Small intestine (tissue), 7 donors: ENCODE results near the gene FARS2. TPM values are rescaled to one million over a fixed set of nuclear protein-coding genes. Genes with fewer than 3 reads are reported as not detected.
"Not testable (repeated sequence)": the region's sequence is repeated elsewhere in the genome, so short reads cannot be mapped to it uniquely, and the experiment has no call there.

Experiments used
- DNase-seq, 2 donors: peaks; one replicate each; pipeline versions ENCODE4 v3.0.0 to v3.0.0-alpha.2; 2013
- FAIRE-seq: peaks from 2 replicates; lab custom pipeline; 2012; peaks lifted over from hg19 to GRCh38; lab: Jason Lieb, UNC
- H3K27ac ChIP-seq, 3 donors: one replicate each; pipeline ENCODE4 v1.5.1; 2013; ENCODE audit warnings: low read length in 2 of 3, mild to moderate bottlenecking in 2 of 3, control low read depth in 1 of 3, inconsistent platforms in 1 of 3, low read depth in 1 of 3, moderate library complexity in 1 of 3
- H3K27me3 ChIP-seq, 3 donors: one replicate each; pipeline ENCODE4 v1.6.1; 2013; ENCODE audit warnings: low read length in 3 of 3, inconsistent platforms in 1 of 3; ENCODE audit not compliant: control insufficient read depth in 3 of 3, insufficient read depth in 3 of 3
- H3K36me3 ChIP-seq, 3 donors: one replicate each; pipeline ENCODE4 v1.6.1; 2013; ENCODE audit warnings: low read length in 3 of 3, inconsistent platforms in 1 of 3, low read depth in 1 of 3, mild to moderate bottlenecking in 1 of 3, moderate library complexity in 1 of 3; ENCODE audit not compliant: control insufficient read depth in 3 of 3, insufficient read depth in 2 of 3
- H3K4me1 ChIP-seq, 3 donors: one replicate each; pipeline ENCODE4 v1.6.1; 2013; ENCODE audit warnings: low read length in 2 of 3, inconsistent platforms in 1 of 3, low read depth in 1 of 3, mild to moderate bottlenecking in 1 of 3, moderate library complexity in 1 of 3; ENCODE audit not compliant: control insufficient read depth in 3 of 3, insufficient read depth in 2 of 3
- H3K4me3 ChIP-seq, 3 donors: one replicate each; pipeline ENCODE4 v1.5.1; 2013; ENCODE audit warnings: low read length in 3 of 3, control low read depth in 1 of 3, inconsistent platforms in 1 of 3, low read depth in 1 of 3, mild to moderate bottlenecking in 1 of 3, moderate library complexity in 1 of 3
- H3K9me3 ChIP-seq, 2 donors: one replicate each; pipeline ENCODE4 v1.6.1; 2013; ENCODE audit warnings: low read depth in 1 of 2, low read length in 1 of 2; ENCODE audit not compliant: control insufficient read depth in 2 of 2, insufficient read depth in 1 of 2
- WGBS, 3 donors: extraction: QIAGEN DNeasy Blood & Tissue Kit; methylation state at CpG; one replicate each; pipeline ENCODE4 v1.1.7; 2013; 5-methylcytosine and 5-hydroxymethylcytosine counted together
- polyA plus RNA-seq, 4 donors: library from polyadenylated mRNA; stranded (reverse) in 3 of 4; unstranded in 1 of 4; fragments of 200-250 nt in 3 of 4; fragments of 120-200 nt in 1 of 4; gene quantifications; one replicate each; pipeline versions ENCODE4 v1.2.1 to v1.2.3, GENCODE V29; 2013
- donor health status: healthy with polysubstance abuse.
- donor health status: control.
- donor health status: control.
- donor health status: Bipolar disorder and iron deficiency.
- donor health status: healthy.

The FARS2 gene
- polyA plus RNA-seq, 4 donors = 6.0 to 16.6 (median 11.8) TPM

- WGBS, 3 donors = 96 to 100% (median 98%) methylated on average over 7 of the region's 7 CpGs
- no peak overlapping the region for H3K27ac ChIP-seq
- H3K36me3 ChIP-seq = no peaks in the 10 kb centered on the region
- no peaks in the 10 kb centered on the region for H3K27me3 ChIP-seq
- no peak overlapping the region for H3K4me3 ChIP-seq
- FAIRE-seq = no peak
- no peaks in the 10 kb centered on the region for H3K4me1 ChIP-seq
- no peak for DNase-seq
- H3K9me3 ChIP-seq = no peaks in the 10 kb centered on the region
Observed at GRCh38 chr6:5556011-5556410, 294.7 kb downstream of the FARS2 start.

GRCh38 chr6:5557506-5557905, 296.2 kb downstream of the FARS2 start:
- FAIRE-seq (no peak), DNase-seq (no peak)
- H3K4me3 ChIP-seq = no peak overlapping the region
- no peaks in the 10 kb centered on the region for H3K27me3 ChIP-seq
- H3K4me1 ChIP-seq = no peaks in the 10 kb centered on the region
- no peaks in the 10 kb centered on the region for H3K9me3 ChIP-seq
- H3K27ac ChIP-seq = no peak overlapping the region
- WGBS, 3 donors = 83 to 93% (median 89%) methylated on average over 5 of the region's 5 CpGs
- no peaks in the 10 kb centered on the region for H3K36me3 ChIP-seq

GRCh38 chr6:5559651-5560050, 298.3 kb downstream of the FARS2 start:
- H3K27ac ChIP-seq = no peak overlapping the region
- no peak overlapping the region for H3K4me3 ChIP-seq
- DNase-seq = no peak
- WGBS, 3 donors = 99% methylated on average over 2 of the region's 2 CpGs
- H3K9me3 ChIP-seq = peaks cover 0 to 2% of the 10 kb centered on the region in 2 donors
- H3K4me1 ChIP-seq = no peaks in the 10 kb centered on the region
- H3K36me3 ChIP-seq = no peaks in the 10 kb centered on the region
- no peaks in the 10 kb centered on the region for H3K27me3 ChIP-seq
- FAIRE-seq = no peak

GRCh38 chr6:5562277-5562676, 301.0 kb downstream of the FARS2 start:
- Histone ChIP-seq H3K4me1 (no peaks in the 10 kb centered on the region), H3K9me3 (peaks cover 0 to 3% of the 10 kb centered on the region in 2 donors), H3K4me3 (no peak overlapping the region), H3K27ac (no peak overlapping the region), H3K36me3 (no peaks in the 10 kb centered on the region), H3K27me3 (no peaks in the 10 kb centered on the region)
- WGBS, 3 donors = 62 to 73% (median 63%) methylated on average over 3 of the region's 3 CpGs
- FAIRE-seq (no peak), DNase-seq (no peak)

- no peaks in the 10 kb centered on the region for H3K27me3 ChIP-seq
- no peak for FAIRE-seq
- WGBS, 3 donors = 87 to 93% (median 90%) methylated on average over 4 of the region's 4 CpGs
- no peaks in the 10 kb centered on the region for H3K4me1 ChIP-seq
- peaks cover 0 to 3% of the 10 kb centered on the region in 2 donors for H3K9me3 ChIP-seq
- DNase-seq = no peak
- no peak overlapping the region for H3K27ac ChIP-seq
- H3K36me3 ChIP-seq = no peaks in the 10 kb centered on the region
- H3K4me3 ChIP-seq = no peak overlapping the region
Observed at GRCh38 chr6:5563086-5563485, 301.8 kb downstream of the FARS2 start.

- H3K27ac ChIP-seq, H3K27me3 ChIP-seq, H3K9me3 ChIP-seq, H3K4me3 ChIP-seq, DNase-seq, FAIRE-seq, H3K36me3 ChIP-seq, H3K4me1 ChIP-seq: not testable (repeated sequence)
- WGBS, 3 donors = 78 to 87% (median 81%) methylated on average over 3 of the region's 3 CpGs
Observed at GRCh38 chr6:5564746-5565145, 303.4 kb downstream of the FARS2 start.

- Histone ChIP-seq H3K4me3 (no peak overlapping the region), H3K27me3 (no peaks in the 10 kb centered on the region), H3K9me3 (peaks cover 0 to 10% of the 10 kb centered on the region in 2 donors), H3K36me3 (no peaks in the 10 kb centered on the region), H3K4me1 (no peaks in the 10 kb centered on the region), H3K27ac (no peak overlapping the region)
- 92 to 97% (median 93%) methylated on average over 3 of the region's 3 CpGs for WGBS, 3 donors
- FAIRE-seq (no peak), DNase-seq (no peak)
Observed at GRCh38 chr6:5565971-5566370, 304.7 kb downstream of the FARS2 start.

- H3K4me1 ChIP-seq = no peaks in the 10 kb centered on the region
- 90 to 97% (median 92%) methylated on average over 4 of the region's 4 CpGs for WGBS, 3 donors
- H3K27ac ChIP-seq = no peak overlapping the region
- H3K4me3 ChIP-seq = no peak overlapping the region
- no peak for FAIRE-seq
- no peaks in the 10 kb centered on the region for H3K36me3 ChIP-seq
- H3K9me3 ChIP-seq = peaks cover 0 to 13% of the 10 kb centered on the region in 2 donors
- H3K27me3 ChIP-seq = no peaks in the 10 kb centered on the region
- DNase-seq = no peak
Observed at GRCh38 chr6:5566718-5567117, 305.4 kb downstream of the FARS2 start.

GRCh38 chr6:5567352-5567751, 306.0 kb downstream of the FARS2 start:
- Histone ChIP-seq H3K27ac (no peak overlapping the region), H3K27me3 (no peaks in the 10 kb centered on the region), H3K4me1 (no peaks in the 10 kb centered on the region), H3K4me3 (no peak overlapping the region), H3K9me3 (peaks cover 0 to 14% of the 10 kb centered on the region in 2 donors), H3K36me3 (no peaks in the 10 kb centered on the region)
- no peak for DNase-seq
- FAIRE-seq = no peak
- WGBS, 3 donors = 81 to 91% (median 84%) methylated on average over 3 of the region's 3 CpGs
